ENCODE data around the gene NDUFB2.

Gene NDUFB2

GRCh38 chr7:140745266-140746058, 49.0 kb downstream of the NDUFB2 start:
- DNase-seq, result no peak

- no peak for DNase-seq
Measured at GRCh38 chr7:140746751-140747150, 50.2 kb downstream of the NDUFB2 start.

- no peak for DNase-seq
Measured at GRCh38 chr7:140752533-140752932, 56.0 kb downstream of the NDUFB2 start.

GRCh38 chr7:140754506-140754905, 58.0 kb downstream of the NDUFB2 start:
- DNase-seq, result no peak

Data from activated CD4-positive, alpha-beta T cell treated with anti-CD3 and anti-CD28 coated beads for 4 hours (primary cell).